Measurements from ENCODE around the gene TEAD1. TPM values are rescaled to one million over a fixed set of nuclear protein-coding genes. Genes with fewer than 3 reads are reported as not detected.

TEAD1 gene
- total and polyA plus RNA-seq, 2 donors, result 80.7 to 136 TPM

DNA sequence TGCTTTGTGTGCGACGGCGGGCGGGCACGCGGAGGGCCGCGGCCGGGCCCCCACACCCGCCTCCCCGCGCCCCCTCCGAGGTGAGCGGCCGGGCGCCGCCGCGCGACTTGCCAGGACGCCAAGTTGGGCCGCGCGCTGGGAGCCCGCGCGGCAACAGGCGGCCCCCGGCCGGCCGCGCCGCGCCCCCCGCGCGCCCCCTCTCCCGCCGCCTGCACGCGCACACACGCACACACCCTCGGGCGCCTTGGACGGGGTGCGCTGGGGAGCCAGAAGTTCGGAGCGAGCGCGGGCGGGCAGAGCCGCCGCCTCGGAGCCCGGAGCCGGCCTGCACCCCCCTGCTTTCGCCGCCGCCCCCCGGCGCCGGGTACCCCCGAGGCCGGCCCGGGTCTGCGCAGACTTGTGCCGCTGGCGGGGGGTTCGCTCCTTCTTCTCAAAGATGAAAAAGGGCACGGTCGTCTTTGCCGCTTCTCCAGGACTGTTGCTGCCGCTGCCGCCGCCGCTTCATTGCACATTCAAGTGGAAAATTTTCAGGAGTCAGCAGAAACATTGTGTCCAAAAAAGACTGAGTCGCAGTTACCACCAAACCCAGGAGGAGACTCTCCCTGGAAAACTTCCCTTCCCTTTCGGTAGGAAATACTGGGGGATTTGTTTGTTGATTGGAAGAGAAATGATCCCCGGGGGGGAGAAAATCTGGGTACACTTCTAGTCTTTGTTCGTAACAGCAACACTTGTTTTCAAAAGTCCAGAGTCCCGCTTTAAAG, 895 bp downstream of the TEAD1 start:
- WGBS, result under 1% methylated on average over 77 of the region's 81 CpGs

DNA sequence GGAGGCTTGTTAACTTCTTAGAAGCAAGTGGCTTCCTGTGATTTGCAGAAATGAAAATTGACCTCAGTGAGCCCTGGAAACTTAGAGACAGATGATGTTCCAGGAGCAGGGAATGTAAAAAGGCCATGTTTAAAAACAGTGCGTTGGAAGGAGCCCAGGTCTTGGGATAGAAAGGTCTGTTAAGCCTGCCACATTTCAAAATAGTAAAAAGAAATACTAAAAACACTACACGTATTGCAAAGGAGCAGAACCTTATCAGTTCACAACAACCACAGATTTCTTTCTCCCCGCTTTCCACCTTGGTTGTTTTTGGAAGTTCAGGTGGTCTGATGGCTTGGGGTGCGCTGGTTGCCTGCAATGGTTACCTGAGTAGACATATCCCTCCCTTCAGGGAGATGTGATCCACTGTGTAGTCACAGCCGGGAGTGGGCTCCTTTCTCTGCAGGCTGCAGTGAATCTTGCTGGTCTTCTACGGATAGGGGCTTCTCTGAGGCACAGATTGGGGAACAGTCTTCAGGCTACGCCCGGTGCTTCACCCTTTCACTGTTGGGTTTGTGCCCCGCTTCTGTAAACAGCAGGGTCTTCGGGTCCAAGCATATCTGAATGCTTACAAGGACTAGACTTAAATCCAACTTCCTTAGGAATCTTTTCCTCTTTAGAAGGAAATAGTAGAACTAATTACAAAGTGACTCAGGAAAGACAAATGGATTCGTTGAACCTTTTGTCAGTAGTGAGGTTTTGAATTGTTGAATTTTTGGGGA, 1.9 kb downstream of the TEAD1 start:
- Histone ChIP-seq H3K36me3 (ENCODE audit: insufficient read depth) (no peaks in the 10 kb centered on the region), H3K27ac (ENCODE audit: low read depth) (peak overlapping the region; percentile 89), H3K4me1 (ENCODE audit: insufficient read depth) (no peaks in the 10 kb centered on the region), H3K4me3 (ENCODE audit: low read depth, low read length) (peak overlapping the region; percentile 54)
- DNase-seq (ENCODE audit: extremely low spot score), result no peak
- WGBS, result 8% methylated on average over 11 of the region's 11 CpGs

More for the DNA sequence above, 895 bp downstream of the TEAD1 start:
- peak overlapping the region; percentile 97 for H3K27ac ChIP-seq (ENCODE audit: low read depth)
- H3K36me3 ChIP-seq (ENCODE audit: insufficient read depth), result no peaks in the 10 kb centered on the region
- DNase-seq (ENCODE audit: extremely low spot score), result no peak
- no peaks in the 10 kb centered on the region for H3K4me1 ChIP-seq (ENCODE audit: insufficient read depth)
- peak overlapping the region; percentile 100 for H3K4me3 ChIP-seq (ENCODE audit: low read depth, low read length)

DNA sequence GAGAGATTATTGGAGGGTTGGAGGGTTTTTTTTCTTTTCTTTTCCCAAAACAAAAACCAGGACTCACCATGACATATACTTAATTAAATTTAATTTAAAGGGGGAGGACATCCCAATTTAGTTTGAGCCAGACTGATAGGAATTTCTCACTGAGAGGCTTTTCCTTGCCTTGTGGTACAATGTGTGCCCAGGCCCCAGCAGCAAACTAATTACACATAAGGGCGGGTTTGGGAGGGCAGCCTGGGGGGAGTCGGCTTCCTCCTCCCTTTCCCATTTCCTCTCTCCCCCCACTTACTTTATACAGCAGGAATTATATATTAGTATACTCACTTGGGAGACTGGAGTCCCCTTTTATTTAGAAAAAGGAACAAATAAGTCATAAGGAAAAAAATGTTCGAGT, 2.9 kb downstream of the TEAD1 start:
- peak overlapping the region; percentile 59 for H3K27ac ChIP-seq (ENCODE audit: low read depth)
- H3K4me3 ChIP-seq (ENCODE audit: low read depth, low read length), result no peak overlapping the region
- DNase-seq (ENCODE audit: extremely low spot score), result no peak
- no peaks in the 10 kb centered on the region for H3K4me1 ChIP-seq (ENCODE audit: insufficient read depth)
- no peaks in the 10 kb centered on the region for H3K36me3 ChIP-seq (ENCODE audit: insufficient read depth)
- 16% methylated on average over 3 of the region's 3 CpGs for WGBS

DNA sequence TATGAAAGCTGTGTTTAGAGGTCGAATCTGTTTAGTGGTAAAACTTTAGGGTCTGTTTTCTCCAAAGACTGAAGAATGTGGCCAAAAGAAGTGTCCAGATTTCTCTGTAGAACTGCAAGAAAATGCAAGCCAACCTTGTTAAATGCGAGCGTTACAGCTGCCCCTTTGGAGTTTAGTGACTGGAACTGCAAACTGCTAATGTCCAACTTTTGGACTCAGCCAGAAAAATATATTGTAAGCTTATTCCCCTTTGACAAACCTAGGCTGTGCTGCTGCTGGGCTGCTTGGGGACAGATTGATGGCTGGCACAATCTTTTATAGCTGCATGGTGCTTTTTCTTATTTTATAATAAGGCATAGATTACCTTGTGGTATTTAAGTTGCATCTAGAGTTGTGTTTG, 3.9 kb downstream of the TEAD1 start:
- DNase-seq (ENCODE audit: extremely low spot score), result no peak
- H3K4me3 ChIP-seq (ENCODE audit: low read depth, low read length), result no peak overlapping the region
- WGBS, result 29% methylated on average over 3 of the region's 3 CpGs

DNA sequence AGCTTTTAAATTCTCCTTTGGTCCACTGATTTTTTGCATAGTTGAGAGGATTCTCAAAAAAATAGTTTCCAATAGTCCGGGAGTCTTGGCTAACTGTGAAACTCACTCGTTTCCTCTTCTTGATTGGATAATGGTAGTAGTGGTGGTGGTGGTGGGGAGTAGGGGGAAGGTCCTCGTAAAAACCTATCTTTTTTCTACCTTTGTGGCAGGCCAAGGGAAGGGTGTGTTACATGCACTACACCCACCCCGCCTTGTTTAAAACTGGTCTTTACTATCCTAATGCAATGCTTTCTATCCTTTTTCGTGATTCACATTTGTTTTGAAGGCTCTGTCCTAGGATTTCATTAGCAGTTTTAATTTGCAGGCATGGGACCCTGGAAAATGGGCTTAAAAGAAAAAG, 4.8 kb downstream of the TEAD1 start:
- Histone ChIP-seq H3K4me1 (ENCODE audit: insufficient read depth) (no peaks in the 10 kb centered on the region), H3K4me3 (ENCODE audit: low read depth, low read length) (no peak overlapping the region), H3K27ac (ENCODE audit: low read depth) (peak overlapping the region; percentile 74), H3K36me3 (ENCODE audit: insufficient read depth) (no peaks in the 10 kb centered on the region)
- no peak for DNase-seq (ENCODE audit: extremely low spot score)
- 59% methylated on average over 5 of the region's 5 CpGs for WGBS

More for the DNA sequence above, 3.9 kb downstream of the TEAD1 start:
- Histone ChIP-seq H3K36me3 (ENCODE audit: insufficient read depth) (no peaks in the 10 kb centered on the region), H3K27ac (ENCODE audit: low read depth) (peak overlapping the region; percentile 56), H3K4me1 (ENCODE audit: insufficient read depth) (no peaks in the 10 kb centered on the region)

DNA sequence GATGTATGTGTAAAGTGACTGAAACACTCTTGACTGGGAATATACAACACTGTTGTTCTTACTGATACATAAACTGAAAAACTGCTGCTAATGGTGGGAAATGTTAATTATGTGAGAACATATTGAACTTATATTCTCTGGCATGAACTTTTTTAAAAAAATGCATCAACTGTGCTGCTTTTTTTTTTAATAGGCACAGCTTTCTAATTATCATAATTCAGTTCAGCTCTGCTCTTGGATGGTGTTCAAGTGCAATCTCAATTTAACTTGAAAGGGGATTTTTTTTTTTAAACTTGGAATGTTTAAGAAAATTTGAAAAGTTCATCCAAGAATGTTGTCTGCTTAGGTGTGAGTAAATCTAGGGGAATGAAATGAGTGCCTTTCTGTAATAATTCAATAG, 5.2 kb downstream of the TEAD1 start:
- no peak overlapping the region for H3K4me3 ChIP-seq (ENCODE audit: low read depth, low read length)
- no peaks in the 10 kb centered on the region for H3K36me3 ChIP-seq (ENCODE audit: insufficient read depth)
- no peak for DNase-seq (ENCODE audit: extremely low spot score)
- H3K27ac ChIP-seq (ENCODE audit: low read depth), result no peak overlapping the region
- H3K4me1 ChIP-seq (ENCODE audit: insufficient read depth), result peaks cover under 1% of the 10 kb centered on the region

GRCh38 chr11:12680246-12680939, 6.2 kb downstream of the TEAD1 start:
- Histone ChIP-seq H3K27ac (ENCODE audit: low read depth) (no peak overlapping the region), H3K4me3 (ENCODE audit: low read depth, low read length) (no peak overlapping the region), H3K4me1 (ENCODE audit: insufficient read depth) (peaks cover 2% of the 10 kb centered on the region), H3K36me3 (ENCODE audit: insufficient read depth) (no peaks in the 10 kb centered on the region)
- no peak for DNase-seq (ENCODE audit: extremely low spot score)
- 19% methylated on average over 21 of the region's 21 CpGs for WGBS

GRCh38 chr11:12680940-12681258, 6.7 kb downstream of the TEAD1 start:
- Histone ChIP-seq H3K27ac (ENCODE audit: low read depth) (no peak overlapping the region), H3K4me1 (ENCODE audit: insufficient read depth) (peaks cover 2% of the 10 kb centered on the region), H3K36me3 (ENCODE audit: insufficient read depth) (no peaks in the 10 kb centered on the region), H3K4me3 (ENCODE audit: low read depth, low read length) (no peak overlapping the region)
- no peak for DNase-seq (ENCODE audit: extremely low spot score)
- 64% methylated on average over 2 of the region's 2 CpGs for WGBS

- 98% methylated on average over 4 of the region's 4 CpGs for WGBS
- no peaks in the 10 kb centered on the region for H3K36me3 ChIP-seq (ENCODE audit: insufficient read depth)
- H3K4me1 ChIP-seq (ENCODE audit: insufficient read depth), result peaks cover 2% of the 10 kb centered on the region
- no peak overlapping the region for H3K4me3 ChIP-seq (ENCODE audit: low read depth, low read length)
- DNase-seq (ENCODE audit: extremely low spot score), result no peak
- H3K27ac ChIP-seq (ENCODE audit: low read depth), result no peak overlapping the region
Measured at GRCh38 chr11:12681466-12681865, 7.2 kb downstream of the TEAD1 start.

GRCh38 chr11:12682288-12682687, 8.1 kb downstream of the TEAD1 start:
- WGBS, result 71% methylated on average over 8 of the region's 8 CpGs
- DNase-seq (ENCODE audit: extremely low spot score), result no peak

GRCh38 chr11:12682737-12683500, 8.7 kb downstream of the TEAD1 start:
- Histone ChIP-seq H3K27ac (ENCODE audit: low read depth) (no peak overlapping the region), H3K4me3 (ENCODE audit: low read depth, low read length) (no peak overlapping the region), H3K4me1 (ENCODE audit: insufficient read depth) (peaks cover 2% of the 10 kb centered on the region), H3K36me3 (ENCODE audit: insufficient read depth) (no peaks in the 10 kb centered on the region)
- DNase-seq (ENCODE audit: extremely low spot score), result no peak
- WGBS, result 64% methylated on average over 10 of the region's 10 CpGs

More at GRCh38 chr11:12682288-12682687, 8.1 kb downstream of the TEAD1 start:
- Histone ChIP-seq H3K4me3 (ENCODE audit: low read depth, low read length) (no peak overlapping the region), H3K27ac (ENCODE audit: low read depth) (no peak overlapping the region), H3K36me3 (ENCODE audit: insufficient read depth) (no peaks in the 10 kb centered on the region), H3K4me1 (ENCODE audit: insufficient read depth) (peaks cover 2% of the 10 kb centered on the region)

DNA sequence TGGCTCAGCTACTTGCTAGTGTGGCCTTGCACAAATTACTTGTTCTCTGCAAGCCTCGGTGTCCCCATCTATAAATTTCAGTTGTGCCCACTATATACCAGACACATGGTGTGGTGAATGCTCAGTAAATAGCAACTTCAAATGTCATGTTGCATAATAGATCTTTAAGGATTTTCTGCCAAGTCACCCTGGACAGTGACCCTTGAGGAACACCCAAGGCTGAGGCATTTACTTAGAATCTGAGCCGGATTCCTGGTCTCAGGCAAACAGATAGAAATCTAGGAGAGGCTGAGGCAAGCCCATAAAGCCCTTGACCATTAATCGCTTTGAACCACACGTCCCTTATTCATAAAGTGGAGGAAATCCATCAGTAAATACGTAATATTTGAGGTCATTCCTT, 9.7 kb downstream of the TEAD1 start:
- Histone ChIP-seq H3K36me3 (ENCODE audit: insufficient read depth) (no peaks in the 10 kb centered on the region), H3K4me3 (ENCODE audit: low read depth, low read length) (no peak overlapping the region), H3K27ac (ENCODE audit: low read depth) (no peak overlapping the region), H3K4me1 (ENCODE audit: insufficient read depth) (peaks cover 2% of the 10 kb centered on the region)
- DNase-seq (ENCODE audit: extremely low spot score), result no peak
- 76% methylated on average over 5 of the region's 5 CpGs for whole genome bisulfite sequencing

DNA sequence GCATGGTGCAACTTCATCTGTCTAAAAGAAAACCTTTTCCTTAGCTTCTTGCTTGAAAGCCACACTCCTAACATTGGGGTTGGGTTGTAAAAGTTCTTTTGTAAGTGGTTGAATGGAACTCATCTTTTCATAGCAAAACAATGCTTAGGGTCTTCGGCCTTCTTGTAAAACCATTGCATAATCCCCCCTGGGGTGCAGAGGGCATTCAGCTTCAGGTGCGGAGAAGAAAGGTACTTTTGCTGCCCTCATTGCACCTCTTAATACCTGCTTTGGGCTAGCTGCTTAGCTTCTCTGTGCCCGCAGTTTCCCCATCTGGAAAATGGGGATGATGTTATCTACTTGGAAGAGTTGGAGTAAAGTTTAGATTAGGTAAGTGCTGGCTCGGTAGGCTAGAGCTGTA, 10.1 kb downstream of the TEAD1 start:
- H3K27ac ChIP-seq (ENCODE audit: low read depth), result no peak overlapping the region

More for the DNA sequence above, 10.1 kb downstream of the TEAD1 start:
- 77% methylated on average over 4 of the region's 4 CpGs for WGBS
- no peak for DNase-seq (ENCODE audit: extremely low spot score)
- H3K4me3 ChIP-seq (ENCODE audit: low read depth, low read length), result no peak overlapping the region
- H3K4me1 ChIP-seq (ENCODE audit: insufficient read depth), result peaks cover 3% of the 10 kb centered on the region
- no peaks in the 10 kb centered on the region for H3K36me3 ChIP-seq (ENCODE audit: insufficient read depth)
